NCI-H2107 treated with DMSO at 0.1 percent for 48 hours (cell line): ENCODE results near the gene STK32A.
"Not testable (repeated sequence)": the region's sequence is repeated elsewhere in the genome, so short reads cannot be mapped to it uniquely, and the experiment has no call there.

Experiments
- DNase-seq: peaks from one replicate; lab custom pipeline; 2025; ENCODE audit not compliant: unreplicated experiment; lab: John Stamatoyannopoulos, UW

STK32A gene

DNA sequence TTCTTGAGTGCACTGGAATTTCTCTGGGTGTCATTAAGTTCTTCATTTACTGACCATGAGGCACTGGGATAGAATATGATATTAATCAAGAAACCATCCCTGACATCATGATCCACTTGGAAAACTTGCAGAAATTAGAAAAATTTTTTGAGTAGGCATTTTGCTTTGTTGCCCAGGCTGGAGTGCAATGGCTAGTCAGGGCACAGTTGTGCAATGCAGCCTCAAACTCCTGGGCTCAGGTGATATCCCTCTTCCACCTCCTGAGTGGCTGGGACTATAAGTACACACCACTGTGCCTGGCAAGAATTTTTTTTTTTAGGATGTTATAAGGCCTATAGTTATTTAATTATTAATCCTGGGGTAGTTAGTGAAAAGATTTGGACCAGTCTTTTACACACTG is 106.5 kb downstream of the STK32A start:
- DNase-seq: no peak

DNA sequence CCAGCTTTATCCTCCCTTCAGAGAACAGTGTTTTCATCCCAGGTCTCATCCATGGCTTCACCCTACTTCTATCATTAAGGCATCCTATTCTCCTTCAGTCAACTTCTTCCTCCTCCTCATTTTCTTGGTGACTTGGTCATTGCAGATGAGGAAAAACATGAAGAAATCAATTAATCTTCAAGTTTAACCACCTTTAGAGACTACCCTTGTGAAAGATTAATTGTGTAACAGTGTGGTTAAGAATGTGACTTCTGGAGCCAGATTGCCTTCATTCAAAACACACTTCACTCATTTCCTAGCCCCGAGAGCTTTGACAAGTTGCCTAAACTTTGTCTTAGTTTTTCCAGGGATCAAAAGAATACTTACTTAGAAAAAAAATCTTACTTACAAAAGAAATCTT is 110.0 kb downstream of the STK32A start:
- no peak for DNase-seq

DNA sequence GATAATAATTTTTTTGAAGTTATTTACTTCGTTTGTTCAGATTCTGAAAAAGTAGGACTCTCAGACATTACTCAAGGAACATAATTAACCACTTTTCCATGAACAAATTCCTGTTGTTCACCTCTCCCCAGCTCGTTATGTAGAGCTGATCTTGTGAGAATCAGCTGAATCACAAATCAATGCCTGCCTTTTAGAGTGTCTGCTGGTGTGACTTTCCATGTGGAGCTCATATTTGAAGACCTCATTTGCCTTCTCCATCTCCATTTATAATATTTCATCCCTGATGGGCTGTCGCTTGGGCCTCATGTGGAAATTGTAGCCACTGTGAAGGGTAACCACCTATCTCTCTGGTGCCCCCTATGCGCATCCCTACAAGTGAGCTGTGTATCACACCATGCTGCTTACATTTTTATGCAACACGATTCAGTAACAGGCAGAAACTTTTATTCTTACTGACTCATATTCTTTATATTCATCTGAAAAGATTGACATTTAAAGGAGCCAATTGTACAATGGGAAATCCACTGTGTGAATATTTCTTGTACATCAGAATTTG is 111.3 kb downstream of the STK32A start:
- no peak for DNase-seq

DNA sequence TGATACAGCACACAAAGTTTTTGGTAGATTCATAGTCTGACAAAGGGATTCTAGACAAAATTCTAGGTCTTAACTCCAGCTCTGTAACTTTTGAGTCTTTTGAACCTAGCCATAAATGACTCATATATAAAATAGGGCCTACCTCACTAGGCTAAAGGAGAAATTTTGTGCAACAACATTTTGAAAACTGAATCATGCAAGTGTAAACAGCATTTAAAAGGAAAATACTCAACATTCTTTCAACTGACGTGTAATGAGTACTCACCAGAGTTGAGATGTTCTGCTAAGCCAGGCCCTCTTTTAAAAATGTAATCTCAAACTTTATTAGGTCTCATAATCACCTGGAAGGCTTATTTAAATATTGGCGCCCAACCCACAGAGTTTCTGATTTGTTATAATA is 113.2 kb downstream of the STK32A start:
- no peak for DNase-seq

DNA sequence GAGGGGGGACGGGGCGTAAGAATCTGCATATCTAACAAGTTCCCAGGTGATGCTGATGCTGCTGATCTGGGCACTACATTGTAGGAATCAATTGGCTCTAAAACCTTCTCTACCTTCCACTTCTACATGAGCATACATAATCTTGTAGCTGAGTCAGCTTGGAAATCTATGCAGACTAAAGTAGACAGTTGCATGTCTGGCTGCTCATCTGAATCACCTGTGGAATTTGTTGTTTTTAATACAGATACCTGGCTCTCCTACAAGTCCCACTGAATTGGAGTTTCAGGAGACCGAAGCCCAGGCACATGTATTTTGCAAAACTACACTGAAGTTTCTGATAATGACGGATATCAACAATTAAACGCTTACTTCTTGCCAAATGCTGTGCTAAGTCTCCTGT is 113.6 kb downstream of the STK32A start:
- no peak for DNase-seq

DNA sequence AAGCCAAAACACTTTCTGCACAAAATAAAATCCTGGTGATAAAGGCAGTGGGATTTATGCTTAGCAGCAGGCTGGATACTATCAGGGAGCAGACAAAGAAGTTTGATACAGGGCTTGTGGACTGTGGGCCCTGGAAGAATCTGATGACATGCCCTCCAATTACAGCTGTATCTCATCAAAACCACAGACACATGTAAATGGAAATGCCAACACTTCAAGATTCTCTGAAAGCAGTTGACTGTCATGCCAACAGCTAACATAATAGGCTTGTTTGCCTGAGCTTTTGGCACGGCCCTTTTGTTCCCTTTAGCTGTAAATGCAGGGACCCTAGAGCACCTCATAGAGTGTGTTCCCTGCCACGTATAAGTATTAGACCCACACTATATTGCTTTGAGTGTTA is 114.4 kb downstream of the STK32A start:
- no peak for DNase-seq

DNA sequence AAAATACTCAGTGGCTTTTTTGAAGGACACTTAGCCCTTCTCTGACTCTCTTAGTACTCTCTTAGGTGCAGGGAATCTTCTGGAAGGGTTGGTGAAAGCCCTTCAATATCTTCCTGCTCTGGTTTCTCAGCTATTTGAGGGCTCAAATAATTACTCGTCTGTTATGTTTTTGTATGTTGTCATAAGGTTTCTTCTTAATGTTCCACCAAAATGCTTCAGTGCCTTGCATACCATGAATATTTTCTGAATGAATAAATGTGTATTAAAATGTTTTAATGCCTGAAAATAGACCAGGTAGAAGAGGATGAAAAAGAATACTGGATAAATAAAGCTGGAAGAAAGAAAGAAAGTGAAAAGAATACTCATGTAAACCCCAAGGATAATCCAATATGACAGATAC is 124.3 kb downstream of the STK32A start:
- no peak for DNase-seq

DNA sequence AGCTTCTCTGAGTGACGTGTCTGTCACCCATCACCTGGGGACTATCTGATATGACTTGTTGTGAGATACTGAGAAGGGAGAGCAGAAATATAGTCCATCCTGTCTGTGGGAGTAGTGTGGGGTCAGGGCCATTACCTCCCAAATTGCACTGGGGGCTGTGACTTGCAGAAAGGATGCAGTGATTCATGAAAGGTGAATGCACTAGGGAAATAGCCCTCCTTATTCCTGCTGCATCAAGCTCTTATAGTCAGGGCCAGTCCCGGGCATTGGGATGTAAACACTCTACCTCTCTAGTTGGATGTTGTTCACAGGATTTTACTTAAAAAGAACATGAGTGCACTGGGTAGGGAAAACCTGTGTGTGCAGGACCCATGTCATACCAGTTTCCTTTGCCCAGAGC is 124.8 kb downstream of the STK32A start:
- DNase-seq: no peak

DNA sequence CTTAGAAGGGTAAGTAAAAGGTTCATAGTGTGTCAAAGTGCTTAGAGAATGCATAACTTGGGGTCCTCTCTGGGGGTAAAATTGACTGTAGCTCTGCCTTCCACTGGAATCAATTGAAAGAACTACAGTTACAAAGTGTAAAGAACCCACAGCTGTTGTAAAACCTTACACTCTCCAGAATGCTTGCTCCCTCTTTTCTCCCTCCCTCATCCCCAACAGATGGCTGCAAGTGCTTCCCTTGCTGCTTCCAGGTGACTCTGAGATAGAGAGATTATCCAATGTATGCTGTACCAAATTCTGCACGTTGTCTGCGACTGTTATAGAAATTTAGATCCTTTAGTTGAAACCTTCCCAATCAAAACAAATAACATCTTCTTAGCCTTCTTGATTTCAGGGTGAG is 126.0 kb downstream of the STK32A start:
- no peak for DNase-seq

DNA sequence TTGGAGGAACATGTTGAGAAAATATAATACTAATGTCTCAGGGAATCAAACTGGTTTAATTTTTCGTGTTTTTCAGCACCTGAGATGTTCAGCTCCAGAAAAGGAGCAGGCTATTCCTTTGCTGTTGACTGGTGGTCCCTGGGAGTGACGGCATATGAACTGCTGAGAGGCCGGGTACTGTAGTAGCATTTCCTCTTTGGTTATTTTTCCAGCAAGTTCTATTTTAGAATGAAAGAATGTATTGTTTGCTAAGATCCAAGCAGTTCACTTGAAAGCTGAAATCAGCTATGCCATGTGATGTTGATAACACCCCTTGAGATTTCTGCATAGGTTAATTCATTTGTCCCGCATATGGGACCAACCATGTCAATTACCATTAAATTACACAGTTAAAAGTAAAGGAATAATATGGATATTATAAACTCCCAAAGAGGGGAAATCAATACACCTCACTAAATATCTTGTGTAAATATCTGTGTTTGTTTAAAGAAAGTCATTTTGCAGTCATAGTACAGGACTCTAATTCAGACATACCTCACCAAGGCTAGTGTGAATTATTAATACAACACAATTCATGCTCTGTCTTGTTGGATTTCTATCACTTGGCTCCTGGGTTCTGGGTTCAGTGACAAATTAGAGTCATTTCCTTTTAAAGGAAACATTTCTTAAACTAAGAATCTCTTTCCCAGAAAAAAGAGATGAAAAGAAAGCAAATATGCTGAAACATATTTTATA is 126.8 kb downstream of the STK32A start:
- DNase-seq: no peak

DNA sequence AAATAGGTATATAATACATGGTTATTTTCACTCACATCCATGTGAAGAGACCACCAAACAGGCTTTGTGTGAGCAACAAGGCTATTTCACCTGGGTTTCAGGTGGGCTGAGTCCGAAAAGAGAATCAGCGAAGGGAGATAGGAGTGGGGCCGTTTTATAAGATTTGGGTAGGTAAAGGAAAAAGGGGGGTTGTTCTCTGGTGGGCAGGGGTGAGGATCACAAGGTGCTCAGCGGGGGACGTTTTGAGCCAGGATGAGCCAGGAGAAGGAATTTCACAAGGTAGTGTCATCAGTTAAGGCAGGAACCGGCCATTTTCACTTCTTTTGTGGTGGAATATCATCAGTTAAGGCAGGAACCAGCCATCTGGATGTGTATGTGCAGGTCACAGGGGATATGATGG is 132.6 kb downstream of the STK32A start:
- DNase-seq: not testable (repeated sequence)

DNA sequence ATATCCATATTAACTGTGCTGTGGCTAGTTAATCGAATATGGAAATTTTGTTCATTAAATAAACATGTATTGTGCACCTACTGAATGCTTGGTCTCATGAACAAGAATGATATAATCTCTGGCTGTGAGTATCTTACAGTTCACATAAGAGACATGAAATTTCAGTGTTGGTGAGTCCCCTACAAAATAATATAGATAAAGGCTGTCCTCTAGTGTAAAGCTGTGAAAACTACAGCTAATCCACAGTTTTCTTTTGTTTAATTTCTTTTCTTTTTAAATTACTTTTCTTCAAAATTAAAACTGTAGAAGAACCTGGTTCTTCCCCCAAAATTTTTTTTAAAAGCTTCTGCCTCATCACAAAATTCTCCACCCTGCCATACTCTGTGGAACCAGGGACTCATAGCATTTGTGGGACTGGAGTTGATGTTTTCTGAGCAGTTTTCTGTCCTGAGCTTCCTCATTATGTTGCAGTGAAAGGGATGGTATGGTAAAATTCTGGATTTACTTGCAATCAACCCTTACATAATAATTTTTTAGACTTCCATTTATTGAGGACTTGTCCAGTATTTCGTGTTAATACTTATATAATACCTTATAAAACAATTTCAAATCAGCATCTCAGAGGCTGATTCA is 135.0 kb downstream of the STK32A start:
- DNase-seq: peak; percentile 5

DNA sequence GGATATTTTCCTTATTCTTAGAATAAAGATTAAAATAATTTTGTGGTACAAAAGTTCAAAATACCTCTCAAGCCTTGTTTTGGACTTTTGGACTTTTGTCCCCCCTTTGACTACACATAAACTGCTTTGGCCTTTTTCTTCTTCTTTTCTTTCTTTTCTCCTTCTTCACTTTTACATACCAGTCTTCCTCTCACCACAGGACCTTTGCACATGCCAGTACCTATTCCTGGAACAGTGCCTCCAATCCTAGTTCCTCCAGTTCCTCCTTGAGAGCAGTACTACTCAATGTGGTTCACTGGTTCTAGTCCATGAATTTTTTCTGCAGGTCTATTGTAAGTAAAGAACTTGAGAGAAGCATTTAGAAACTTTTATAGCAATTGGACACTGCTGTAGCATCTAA is 136.5 kb downstream of the STK32A start:
- no peak for DNase-seq

DNA sequence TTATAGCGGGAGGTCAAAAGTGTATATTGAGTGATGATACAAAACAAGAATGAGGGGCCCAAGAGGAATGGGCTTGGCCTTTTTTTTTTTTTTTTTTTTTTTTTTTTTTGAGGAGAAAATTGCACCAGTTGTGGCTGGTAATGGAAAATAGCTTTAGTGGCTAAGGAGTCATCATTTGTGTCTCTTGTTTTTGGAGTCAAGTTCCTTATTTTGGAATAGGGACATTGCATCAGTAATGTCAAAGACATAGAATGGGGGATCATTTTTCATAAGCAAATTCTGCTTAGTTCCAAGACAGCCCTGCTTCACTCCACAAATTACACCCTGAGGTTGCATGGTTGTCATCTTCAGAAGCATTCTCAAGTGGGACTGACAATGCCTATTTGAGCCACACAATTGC is 137.4 kb downstream of the STK32A start:
- DNase-seq: no peak

DNA sequence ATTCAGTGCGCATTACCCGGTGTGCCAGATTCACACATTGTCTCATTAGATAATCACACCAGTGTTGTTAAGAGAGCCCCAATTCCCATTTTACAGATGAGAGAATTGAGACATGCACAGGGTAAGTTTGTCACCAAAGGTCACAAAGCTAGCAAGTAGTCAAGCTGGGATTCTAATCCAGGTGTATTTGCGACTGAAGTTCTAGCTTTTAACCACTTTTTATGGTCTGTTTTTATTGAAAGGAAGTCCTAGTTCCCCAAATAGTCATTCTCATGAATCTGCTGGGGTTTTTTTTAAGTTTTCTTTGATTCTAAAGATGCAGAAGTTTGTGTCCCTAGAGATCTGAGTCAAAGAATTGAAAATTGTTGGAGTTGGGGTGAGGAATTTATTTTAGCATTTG is 138.5 kb downstream of the STK32A start:
- no peak for DNase-seq

DNA sequence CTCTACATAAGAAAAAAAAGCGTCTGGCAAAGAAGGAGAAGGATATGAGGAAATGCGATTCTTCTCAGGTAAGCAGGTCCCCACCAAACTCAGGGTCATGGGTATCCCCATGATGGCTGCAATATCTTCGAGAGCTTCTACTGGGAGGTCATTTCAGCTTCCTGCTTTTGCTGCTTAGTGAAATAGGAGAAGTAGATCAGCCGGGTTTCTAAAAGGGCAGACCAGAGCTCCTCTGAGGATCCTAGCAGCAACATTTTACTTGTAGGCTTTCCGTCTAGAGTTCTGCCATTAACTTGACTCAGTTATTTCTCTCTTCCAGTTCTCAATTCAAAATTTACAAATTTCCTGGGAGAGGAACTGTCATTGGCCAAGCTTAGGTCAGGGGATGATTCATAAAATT is 140.3 kb downstream of the STK32A start:
- DNase-seq: no peak

DNA sequence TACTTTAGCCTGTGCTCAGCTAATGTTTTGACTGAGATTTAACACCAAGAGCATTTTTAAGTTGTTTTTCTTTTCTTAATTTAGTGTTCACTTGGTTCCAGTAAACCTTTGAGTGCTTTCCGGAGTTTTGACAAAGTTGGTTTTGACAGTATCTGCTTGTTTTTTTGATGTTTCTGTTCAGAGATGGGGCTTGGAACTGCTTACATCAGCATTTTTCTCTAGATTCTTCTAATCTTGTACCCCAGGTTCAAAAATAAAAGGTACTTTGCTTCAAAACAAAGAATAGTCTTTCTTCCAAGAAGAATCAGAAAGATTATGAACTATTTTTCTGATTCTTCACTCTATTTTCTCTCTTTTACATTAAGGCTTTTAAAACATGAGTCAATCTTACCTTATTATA is 142.9 kb downstream of the STK32A start:
- DNase-seq: no peak

DNA sequence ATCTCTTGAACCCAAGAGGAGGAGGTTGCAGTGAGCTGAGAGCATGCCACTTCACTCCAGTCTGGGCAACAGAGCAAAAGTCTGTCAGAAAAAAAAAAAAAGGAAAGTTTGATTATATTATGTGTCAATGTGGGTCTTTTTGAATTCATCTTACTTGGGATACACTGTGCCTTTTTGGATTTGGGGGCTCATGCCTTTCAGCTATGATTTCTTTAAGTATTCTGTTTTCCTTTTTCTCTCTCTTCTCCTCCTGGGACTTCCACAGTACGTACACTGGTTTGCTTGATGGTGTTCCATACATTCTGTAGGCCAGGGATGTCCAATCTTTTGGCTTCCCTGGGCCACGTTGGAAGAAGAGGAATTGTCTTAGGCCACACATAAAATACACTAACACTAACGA is 146.7 kb downstream of the STK32A start:
- no peak for DNase-seq

DNA sequence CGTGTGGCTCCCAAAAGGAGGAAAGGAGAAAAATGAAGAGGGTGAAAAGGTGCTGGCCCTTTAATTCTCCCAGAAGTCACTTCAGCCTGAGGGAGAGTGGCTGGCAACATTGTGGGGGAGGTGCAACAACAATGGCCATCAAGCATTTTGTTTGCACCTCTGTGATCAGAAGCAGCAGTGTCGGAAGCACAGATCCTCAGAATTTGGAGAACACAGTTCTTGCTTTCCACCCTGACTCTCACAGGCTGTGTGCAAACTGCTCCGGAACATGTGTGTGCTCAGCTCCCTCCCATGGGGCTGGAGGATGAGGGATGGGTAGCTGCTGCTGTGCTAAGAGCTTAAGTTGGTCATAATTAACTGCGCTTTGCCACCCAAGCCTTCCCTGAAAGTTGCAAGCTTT is 147.9 kb downstream of the STK32A start:
- DNase-seq: no peak

DNA sequence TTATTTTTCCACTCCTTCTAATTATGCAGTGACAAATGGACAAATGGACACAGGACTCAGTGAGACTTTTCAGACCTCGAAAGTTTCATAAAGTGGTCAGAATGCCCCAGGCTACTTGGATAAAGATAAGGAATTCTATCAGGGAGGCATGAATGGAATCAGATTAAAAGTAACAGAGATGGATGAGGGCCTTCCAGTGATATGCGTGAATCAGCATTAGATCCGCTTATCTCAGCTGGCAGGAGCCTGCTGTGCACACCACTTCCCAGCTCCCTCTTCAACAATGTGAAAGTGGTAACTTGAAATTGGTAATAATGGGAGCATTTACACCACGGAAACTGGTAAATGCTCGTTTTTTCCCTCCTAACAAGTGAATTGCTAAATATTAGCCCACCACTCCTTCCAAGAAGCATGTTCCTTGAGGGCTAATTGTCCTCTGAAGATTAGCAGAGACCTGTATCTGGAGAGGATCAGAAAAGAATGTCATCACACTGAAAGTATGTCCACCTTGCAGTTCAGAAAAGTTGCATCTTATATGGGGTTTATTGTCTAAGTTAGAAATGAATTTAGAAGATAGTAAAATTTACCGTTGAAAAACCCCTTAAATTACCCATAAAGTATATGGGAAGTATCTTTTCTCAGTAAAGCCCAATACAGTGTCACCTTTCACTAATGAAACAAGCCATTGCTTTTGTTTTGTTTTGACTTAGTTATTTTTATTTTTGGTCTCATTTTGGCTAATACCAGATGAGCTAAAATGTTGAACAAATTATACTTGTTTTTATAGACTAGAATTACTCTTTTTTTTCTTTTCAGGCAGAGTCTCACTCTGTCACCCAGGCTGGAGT is 149.7 kb downstream of the STK32A start:
- DNase-seq: no peak

DNA sequence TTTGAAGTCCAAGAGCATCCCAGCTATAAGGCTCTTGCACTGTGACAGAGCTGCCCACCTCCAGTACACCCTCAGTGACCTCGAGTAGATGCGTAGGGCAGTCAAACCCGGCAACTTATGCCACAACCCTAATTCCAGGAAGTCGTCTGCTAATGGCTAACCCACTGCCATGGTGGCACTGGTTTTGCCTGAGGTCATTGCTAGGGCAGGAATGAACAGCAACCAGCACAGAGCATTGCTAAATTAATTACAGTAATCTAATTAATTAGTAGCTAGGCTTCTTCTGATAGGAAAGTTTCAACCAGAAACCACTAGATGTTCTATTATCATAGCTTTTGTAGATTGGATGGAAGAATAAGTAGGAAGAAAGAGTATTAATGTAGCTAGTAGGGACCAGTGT is 152.3 kb downstream of the STK32A start:
- no peak for DNase-seq
